Measurements from ENCODE around the gene RDH13.

DNA sequence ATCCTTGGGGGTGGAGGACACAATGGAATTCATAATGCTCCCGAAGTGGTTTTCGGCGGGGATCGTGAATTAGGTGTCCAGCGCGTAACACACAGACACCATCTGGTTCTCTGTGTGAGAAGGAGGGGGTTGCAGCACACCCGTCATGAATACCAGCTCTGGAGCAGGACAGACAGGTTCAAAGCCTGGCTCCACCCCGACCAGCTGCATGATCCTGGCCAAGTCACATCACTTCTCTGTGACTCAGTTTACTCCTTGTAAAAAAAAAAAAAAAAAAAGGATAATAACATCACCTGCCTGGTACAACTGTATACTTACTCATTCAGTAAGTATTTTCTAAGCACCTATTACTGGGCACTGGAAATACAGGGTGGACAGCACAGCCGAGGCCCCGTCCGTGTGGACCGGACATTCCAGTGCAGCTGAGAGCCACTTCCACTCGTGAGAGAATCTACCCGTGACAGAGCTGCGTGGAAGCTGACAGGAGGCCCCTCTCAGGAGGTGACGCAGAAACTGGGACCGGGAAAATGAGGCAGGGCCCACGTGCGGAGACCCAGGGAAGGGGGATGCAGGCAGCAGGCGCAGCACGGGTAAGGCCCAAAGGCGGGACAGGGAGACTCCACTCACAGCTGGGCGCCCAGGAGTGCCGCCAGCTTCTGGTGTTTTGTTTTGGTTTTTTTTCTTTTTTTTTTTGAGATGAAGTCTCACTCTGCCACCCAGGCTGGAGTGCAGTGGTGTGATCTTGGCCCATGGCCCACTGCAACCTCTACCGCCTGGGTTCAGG is 12.0 kb downstream of the RDH13 start:
- TF ChIP-seq KAT7 (CRISPR knock-in tag; IDR thresholded peaks at IDR 0.05; ENCODE audit: borderline replicate concordance) (no peak), ATF3 (CRISPR knock-in tag; conservative IDR thresholded peaks at IDR 0.05) (no peak), ZNF396 (CRISPR knock-in tag; IDR thresholded peaks at IDR 0.05; ENCODE audit: borderline replicate concordance) (no peak), CREM (CRISPR knock-in tag; IDR thresholded peaks at IDR 0.05) (no peak)
- TF ChIP-seq, protein P1, sequence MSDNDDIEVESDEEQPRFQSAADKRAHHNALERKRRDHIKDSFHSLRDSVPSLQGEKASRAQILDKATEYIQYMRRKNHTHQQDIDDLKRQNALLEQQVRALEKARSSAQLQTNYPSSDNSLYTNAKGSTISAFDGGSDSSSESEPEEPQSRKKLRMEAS (CRISPR knock-in tag; IDR thresholded peaks at IDR 0.05): no peak
- TF ChIP-seq, protein P2, sequence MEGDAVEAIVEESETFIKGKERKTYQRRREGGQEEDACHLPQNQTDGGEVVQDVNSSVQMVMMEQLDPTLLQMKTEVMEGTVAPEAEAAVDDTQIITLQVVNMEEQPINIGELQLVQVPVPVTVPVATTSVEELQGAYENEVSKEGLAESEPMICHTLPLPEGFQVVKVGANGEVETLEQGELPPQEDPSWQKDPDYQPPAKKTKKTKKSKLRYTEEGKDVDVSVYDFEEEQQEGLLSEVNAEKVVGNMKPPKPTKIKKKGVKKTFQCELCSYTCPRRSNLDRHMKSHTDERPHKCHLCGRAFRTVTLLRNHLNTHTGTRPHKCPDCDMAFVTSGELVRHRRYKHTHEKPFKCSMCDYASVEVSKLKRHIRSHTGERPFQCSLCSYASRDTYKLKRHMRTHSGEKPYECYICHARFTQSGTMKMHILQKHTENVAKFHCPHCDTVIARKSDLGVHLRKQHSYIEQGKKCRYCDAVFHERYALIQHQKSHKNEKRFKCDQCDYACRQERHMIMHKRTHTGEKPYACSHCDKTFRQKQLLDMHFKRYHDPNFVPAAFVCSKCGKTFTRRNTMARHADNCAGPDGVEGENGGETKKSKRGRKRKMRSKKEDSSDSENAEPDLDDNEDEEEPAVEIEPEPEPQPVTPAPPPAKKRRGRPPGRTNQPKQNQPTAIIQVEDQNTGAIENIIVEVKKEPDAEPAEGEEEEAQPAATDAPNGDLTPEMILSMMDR (IDR thresholded peaks at IDR 0.05): no peak
- TF ChIP-seq, protein P3, sequence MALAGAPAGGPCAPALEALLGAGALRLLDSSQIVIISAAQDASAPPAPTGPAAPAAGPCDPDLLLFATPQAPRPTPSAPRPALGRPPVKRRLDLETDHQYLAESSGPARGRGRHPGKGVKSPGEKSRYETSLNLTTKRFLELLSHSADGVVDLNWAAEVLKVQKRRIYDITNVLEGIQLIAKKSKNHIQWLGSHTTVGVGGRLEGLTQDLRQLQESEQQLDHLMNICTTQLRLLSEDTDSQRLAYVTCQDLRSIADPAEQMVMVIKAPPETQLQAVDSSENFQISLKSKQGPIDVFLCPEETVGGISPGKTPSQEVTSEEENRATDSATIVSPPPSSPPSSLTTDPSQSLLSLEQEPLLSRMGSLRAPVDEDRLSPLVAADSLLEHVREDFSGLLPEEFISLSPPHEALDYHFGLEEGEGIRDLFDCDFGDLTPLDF (CRISPR knock-in tag; IDR thresholded peaks at IDR 0.05): no peak
- TF ChIP-seq, protein P4, sequence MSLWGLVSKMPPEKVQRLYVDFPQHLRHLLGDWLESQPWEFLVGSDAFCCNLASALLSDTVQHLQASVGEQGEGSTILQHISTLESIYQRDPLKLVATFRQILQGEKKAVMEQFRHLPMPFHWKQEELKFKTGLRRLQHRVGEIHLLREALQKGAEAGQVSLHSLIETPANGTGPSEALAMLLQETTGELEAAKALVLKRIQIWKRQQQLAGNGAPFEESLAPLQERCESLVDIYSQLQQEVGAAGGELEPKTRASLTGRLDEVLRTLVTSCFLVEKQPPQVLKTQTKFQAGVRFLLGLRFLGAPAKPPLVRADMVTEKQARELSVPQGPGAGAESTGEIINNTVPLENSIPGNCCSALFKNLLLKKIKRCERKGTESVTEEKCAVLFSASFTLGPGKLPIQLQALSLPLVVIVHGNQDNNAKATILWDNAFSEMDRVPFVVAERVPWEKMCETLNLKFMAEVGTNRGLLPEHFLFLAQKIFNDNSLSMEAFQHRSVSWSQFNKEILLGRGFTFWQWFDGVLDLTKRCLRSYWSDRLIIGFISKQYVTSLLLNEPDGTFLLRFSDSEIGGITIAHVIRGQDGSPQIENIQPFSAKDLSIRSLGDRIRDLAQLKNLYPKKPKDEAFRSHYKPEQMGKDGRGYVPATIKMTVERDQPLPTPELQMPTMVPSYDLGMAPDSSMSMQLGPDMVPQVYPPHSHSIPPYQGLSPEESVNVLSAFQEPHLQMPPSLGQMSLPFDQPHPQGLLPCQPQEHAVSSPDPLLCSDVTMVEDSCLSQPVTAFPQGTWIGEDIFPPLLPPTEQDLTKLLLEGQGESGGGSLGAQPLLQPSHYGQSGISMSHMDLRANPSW (CRISPR knock-in tag; conservative IDR thresholded peaks at IDR 0.05; ENCODE audit: low read depth): no peak
